OCI-LY3 (cell line): ENCODE measurements around the gene GTSF1L.

ENCODE experiments used
- EZH2phosphoT487 ChIP-seq: fragments of 200-600 bp; shearing (Covaris generic); IDR thresholded peaks from 2 replicates; pipeline ENCODE4 v1.6.1; 2018; ENCODE audit warnings: antibody characterized with exemption, mixed run types, low read depth
- TF ChIP-seq, protein P1 (sequence below): fragments of 200-600, 300-600 bp; sonication (generic); IDR thresholded peaks from 2 replicates; pipeline ENCODE4 v1.5.1; 2014; ENCODE audit warnings: antibody characterized with exemption, low read length, low read depth

DNA sequence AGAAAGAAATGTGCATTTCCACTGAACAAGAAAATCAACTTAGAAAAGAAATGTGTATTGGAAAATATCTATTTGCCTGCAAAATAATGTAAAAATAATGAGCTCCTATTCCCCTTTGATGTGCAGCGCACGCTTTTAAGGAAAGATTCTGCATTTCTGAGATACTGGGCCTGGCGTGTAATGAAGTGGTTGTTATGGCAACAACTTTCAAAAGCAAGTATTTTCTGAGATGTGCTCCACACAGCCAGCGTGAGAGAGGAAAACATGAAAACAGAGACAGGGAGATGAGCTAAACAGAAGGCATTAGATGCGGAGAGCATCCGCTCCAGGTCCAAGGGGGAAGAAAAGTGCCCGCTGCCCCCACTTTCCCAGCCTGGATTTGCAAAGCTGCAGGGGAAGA is 39.1 kb upstream of the GTSF1L start:
- TF ChIP-seq, protein P1, sequence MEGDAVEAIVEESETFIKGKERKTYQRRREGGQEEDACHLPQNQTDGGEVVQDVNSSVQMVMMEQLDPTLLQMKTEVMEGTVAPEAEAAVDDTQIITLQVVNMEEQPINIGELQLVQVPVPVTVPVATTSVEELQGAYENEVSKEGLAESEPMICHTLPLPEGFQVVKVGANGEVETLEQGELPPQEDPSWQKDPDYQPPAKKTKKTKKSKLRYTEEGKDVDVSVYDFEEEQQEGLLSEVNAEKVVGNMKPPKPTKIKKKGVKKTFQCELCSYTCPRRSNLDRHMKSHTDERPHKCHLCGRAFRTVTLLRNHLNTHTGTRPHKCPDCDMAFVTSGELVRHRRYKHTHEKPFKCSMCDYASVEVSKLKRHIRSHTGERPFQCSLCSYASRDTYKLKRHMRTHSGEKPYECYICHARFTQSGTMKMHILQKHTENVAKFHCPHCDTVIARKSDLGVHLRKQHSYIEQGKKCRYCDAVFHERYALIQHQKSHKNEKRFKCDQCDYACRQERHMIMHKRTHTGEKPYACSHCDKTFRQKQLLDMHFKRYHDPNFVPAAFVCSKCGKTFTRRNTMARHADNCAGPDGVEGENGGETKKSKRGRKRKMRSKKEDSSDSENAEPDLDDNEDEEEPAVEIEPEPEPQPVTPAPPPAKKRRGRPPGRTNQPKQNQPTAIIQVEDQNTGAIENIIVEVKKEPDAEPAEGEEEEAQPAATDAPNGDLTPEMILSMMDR = no peak
- no peak for TF ChIP-seq EZH2phosphoT487
